GM19397 (cell line): Measurements from ENCODE around the gene TMEM132E.

Experiments used
- ATAC-seq: cut with Tn5 transposase; IDR thresholded peaks from one replicate; pipeline ENCODE4 v1.9.1; 2021; ENCODE audit warnings: mild to moderate bottlenecking, moderate library complexity; ENCODE audit not compliant: unreplicated experiment

TMEM132E gene

GRCh38 chr17:34568953-34569352 lies 10.4 kb upstream of the TMEM132E start:
- ATAC-seq: no peak

- ATAC-seq: no peak
Observed at GRCh38 chr17:34569591-34569990, 9.8 kb upstream of the TMEM132E start.

GRCh38 chr17:34570506-34570905 lies 8.9 kb upstream of the TMEM132E start:
- ATAC-seq: no peak

GRCh38 chr17:34571428-34572130 lies 7.8 kb upstream of the TMEM132E start:
- ATAC-seq: no peak

- no peak for ATAC-seq
Observed at GRCh38 chr17:34572483-34572882, 6.9 kb upstream of the TMEM132E start.

- ATAC-seq: no peak
Observed at GRCh38 chr17:34575182-34575581, 4.2 kb upstream of the TMEM132E start.

- ATAC-seq: no peak
Observed at GRCh38 chr17:34578016-34578415, 1.4 kb upstream of the TMEM132E start.

- no peak for ATAC-seq
Observed at GRCh38 chr17:34578656-34579016, 746 bp upstream of the TMEM132E start.

GRCh38 chr17:34579979-34580684 lies 750 bp downstream of the TMEM132E start:
- ATAC-seq: no peak

GRCh38 chr17:34580685-34581445 lies 1.5 kb downstream of the TMEM132E start:
- no peak for ATAC-seq

GRCh38 chr17:34581446-34582184 lies 2.2 kb downstream of the TMEM132E start:
- ATAC-seq: no peak

- no peak for ATAC-seq
Observed at GRCh38 chr17:34582185-34582900, 3.0 kb downstream of the TMEM132E start.

GRCh38 chr17:34582901-34583245 lies 3.5 kb downstream of the TMEM132E start:
- ATAC-seq: no peak

GRCh38 chr17:34584805-34585416 lies 5.5 kb downstream of the TMEM132E start:
- no peak for ATAC-seq

- ATAC-seq: no peak
Observed at GRCh38 chr17:34586346-34586846, 7.0 kb downstream of the TMEM132E start.

GRCh38 chr17:34588266-34588665 lies 8.9 kb downstream of the TMEM132E start:
- ATAC-seq: no peak

GRCh38 chr17:34589120-34589965 lies 10.0 kb downstream of the TMEM132E start:
- no peak for ATAC-seq

- ATAC-seq: no peak
Observed at GRCh38 chr17:34592002-34592401, 12.6 kb downstream of the TMEM132E start.

- no peak for ATAC-seq
Observed at GRCh38 chr17:34596920-34597319, 17.5 kb downstream of the TMEM132E start.
